ENCODE measurements around the gene ATP13A4. TPM values are rescaled to one million over a fixed set of nuclear protein-coding genes. Genes with fewer than 3 reads are reported as not detected.

The ATP13A4 gene
- total and polyA plus RNA-seq, 5 experiments from 2014 or later, result 0.53 to 7.1 (median 2.8) TPM; not detected in 1

- Mint-ChIP-seq H3K27ac (no peak overlapping the region), H3K36me3 (no peaks in the 10 kb centered on the region), H3K27me3 (peaks cover 0 to 8% (median 5%) of the 10 kb centered on the region in 5 donors), H3K4me1 (no peaks in the 10 kb centered on the region), H3K9me3 (no peaks in the 10 kb centered on the region), H3K4me3 (no peak overlapping the region)
- no peak for ATAC-seq
- POLR2A ChIA-PET, result no interaction called here
- no peak for DNase-seq
Measured at GRCh38 chr3:193474446-193474845, 80.2 kb downstream of the ATP13A4 start.

GRCh38 chr3:193470710-193471109 is 84.0 kb downstream of the ATP13A4 start:
- no peak overlapping the region for H3K4me3 Mint-ChIP-seq

GRCh38 chr3:193465992-193466608 is 88.6 kb downstream of the ATP13A4 start:
- Mint-ChIP-seq H3K4me3 (no peak overlapping the region), H3K4me1 (peaks cover 0 to 5% (median 1%) of the 10 kb centered on the region in 4 donors), H3K36me3 (peaks cover 0 to 4% (median 4%) of the 10 kb centered on the region in 3 donors), H3K27me3 (peaks cover 0 to 4% (median 0%) of the 10 kb centered on the region in 5 donors), H3K9me3 (no peaks in the 10 kb centered on the region), H3K27ac (no peak overlapping the region)
- POLR2A ChIA-PET, result no interaction called here
- DNase-seq (no peak), ATAC-seq (no peak)

More at GRCh38 chr3:193470710-193471109, 84.0 kb downstream of the ATP13A4 start:
- ATAC-seq (no peak), DNase-seq (no peak)
- POLR2A ChIA-PET, result no interaction called here
- Mint-ChIP-seq H3K27me3 (peaks cover 0 to 8% (median 5%) of the 10 kb centered on the region in 5 donors), H3K27ac (no peak overlapping the region), H3K9me3 (no peaks in the 10 kb centered on the region), H3K4me1 (no peaks in the 10 kb centered on the region), H3K36me3 (peaks cover 0 to 4% (median 0%) of the 10 kb centered on the region in 3 donors)

DNA sequence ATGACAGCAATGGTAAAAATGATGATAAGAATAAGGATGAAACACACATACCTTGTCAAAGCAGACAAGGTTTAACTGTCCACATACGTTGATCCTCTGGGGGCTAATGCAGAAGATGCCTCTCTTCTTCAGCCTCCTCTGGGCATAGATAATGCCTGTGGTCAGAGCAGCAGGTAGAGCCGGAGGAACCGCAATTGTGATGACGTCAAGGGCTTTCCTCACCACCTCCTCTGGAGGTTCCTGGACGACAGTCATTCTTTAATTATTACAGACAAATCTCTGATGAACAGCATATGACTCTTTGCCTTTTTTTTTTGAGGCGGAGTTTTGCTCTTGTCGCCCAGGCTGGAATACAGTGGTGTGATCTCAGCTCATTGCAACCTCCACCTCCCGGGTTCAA is 89.8 kb downstream of the ATP13A4 start:
- ATAC-seq, result no peak
- POLR2A ChIA-PET, result no interaction called here
- Mint-ChIP-seq H3K4me1 (peaks cover 0 to 5% (median 1%) of the 10 kb centered on the region in 4 donors), H3K9me3 (no peaks in the 10 kb centered on the region), H3K27me3 (peaks cover 0 to 6% (median 0%) of the 10 kb centered on the region in 5 donors), H3K27ac (no peak overlapping the region), H3K4me3 (no peak overlapping the region), H3K36me3 (peaks cover 0 to 4% (median 4%) of the 10 kb centered on the region in 3 donors)
- DNase-seq, result no peak

DNA sequence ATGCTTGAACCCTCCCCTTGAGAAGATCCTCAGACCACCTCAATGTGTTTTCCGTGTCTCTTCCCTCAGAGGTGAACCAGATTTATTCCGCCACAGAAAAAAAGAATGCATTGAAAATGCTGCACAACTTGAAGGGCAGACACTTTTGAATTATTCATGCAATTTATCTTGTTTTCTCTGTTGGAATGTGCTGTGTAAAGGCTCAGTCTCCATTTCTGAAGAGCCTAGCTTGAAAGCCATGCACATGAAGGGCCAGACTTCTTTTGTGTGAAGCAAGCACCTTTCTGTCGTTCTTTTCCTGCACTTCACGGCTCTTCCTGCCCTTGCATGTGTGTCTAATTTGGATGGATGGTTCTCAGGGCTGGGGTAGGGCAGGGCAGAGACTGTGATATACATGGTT is 97.2 kb downstream of the ATP13A4 start:
- peaks cover 0 to 5% (median 0%) of the 10 kb centered on the region in 3 donors for H3K36me3 Mint-ChIP-seq
- H3K4me1 Mint-ChIP-seq, result peaks cover 0 to 5% (median 1%) of the 10 kb centered on the region in 4 donors
- H3K27ac Mint-ChIP-seq, result no peak overlapping the region
- peaks cover 0 to 3% (median 0%) of the 10 kb centered on the region in 9 donors for H3K9me3 Mint-ChIP-seq
- POLR2A ChIA-PET, result no interaction called here
- DNase-seq (no peak), ATAC-seq (no peak)
- peaks cover 0 to 11% (median 0%) of the 10 kb centered on the region in 5 donors for H3K27me3 Mint-ChIP-seq
- no peak overlapping the region for H3K4me3 Mint-ChIP-seq

- Mint-ChIP-seq H3K9me3 (peaks cover 0 to 3% (median 0%) of the 10 kb centered on the region in 9 donors), H3K4me1 (no peaks in the 10 kb centered on the region), H3K4me3 (no peak overlapping the region), H3K36me3 (peaks cover 0 to 10% (median 0%) of the 10 kb centered on the region in 3 donors), H3K27me3 (peaks cover 0 to 2% (median 0%) of the 10 kb centered on the region in 5 donors), H3K27ac (no peak overlapping the region)
- POLR2A ChIA-PET, result no interaction called here
- DNase-seq, result no peak
- no peak for ATAC-seq
Measured at GRCh38 chr3:193452338-193452737, 102.4 kb downstream of the ATP13A4 start.

DNA sequence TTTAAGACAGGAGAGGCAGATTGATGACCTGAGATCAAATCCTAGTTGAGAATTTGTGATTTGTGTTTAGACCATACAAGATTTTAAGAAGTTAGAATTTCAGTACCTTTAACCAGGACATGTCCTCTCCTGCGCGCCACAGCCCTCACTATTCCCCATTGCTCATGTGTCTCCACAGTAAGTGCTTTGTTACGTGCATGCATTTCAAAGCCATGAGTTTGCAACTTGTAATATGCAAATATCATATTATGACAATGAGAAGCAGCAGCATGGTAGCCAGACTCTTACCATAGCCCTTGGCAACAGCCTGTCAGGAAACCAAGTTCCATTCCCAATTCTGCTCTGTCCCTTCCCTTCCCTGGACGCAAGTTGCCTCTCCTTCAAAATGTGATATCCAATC is 102.8 kb downstream of the ATP13A4 start:
- Mint-ChIP-seq H3K9me3 (peaks cover 0 to 3% (median 0%) of the 10 kb centered on the region in 9 donors), H3K27me3 (peaks cover 0 to 2% (median 0%) of the 10 kb centered on the region in 5 donors), H3K4me3 (no peak overlapping the region), H3K36me3 (peaks cover 0 to 10% (median 0%) of the 10 kb centered on the region in 3 donors), H3K27ac (no peak overlapping the region), H3K4me1 (no peaks in the 10 kb centered on the region)
- ATAC-seq (no peak), DNase-seq (no peak)
- POLR2A ChIA-PET, result no interaction called here

- ATAC-seq, result no peak
- POLR2A ChIA-PET, result no interaction called here
- Mint-ChIP-seq H3K4me3 (no peak overlapping the region), H3K27me3 (no peaks in the 10 kb centered on the region), H3K27ac (no peak overlapping the region), H3K36me3 (peaks cover 0 to 12% (median 3%) of the 10 kb centered on the region in 3 donors), H3K4me1 (no peaks in the 10 kb centered on the region), H3K9me3 (no peaks in the 10 kb centered on the region)
- no peak for DNase-seq
Measured at GRCh38 chr3:193446965-193447602, 107.6 kb downstream of the ATP13A4 start.

DNA sequence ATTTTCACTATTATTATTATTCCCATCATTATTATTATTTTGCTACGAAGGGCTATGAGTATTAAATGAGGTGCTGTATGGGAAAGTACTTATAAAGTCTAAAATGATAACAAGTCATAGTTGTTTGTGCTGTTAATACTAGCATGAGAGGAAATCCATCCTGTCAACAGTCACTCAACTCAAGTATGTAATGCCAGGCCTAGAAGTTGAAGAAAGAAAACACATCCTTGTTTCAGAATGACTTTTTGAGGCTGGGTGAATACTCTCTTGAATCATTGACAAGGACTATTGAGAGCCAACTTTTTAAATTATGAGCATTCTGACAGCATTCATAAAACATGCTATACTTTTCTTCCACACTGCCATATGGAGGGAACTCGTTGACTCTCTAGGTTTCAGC is 115.3 kb downstream of the ATP13A4 start:
- H3K27me3 Mint-ChIP-seq, result no peaks in the 10 kb centered on the region
- DNase-seq (no peak), ATAC-seq (no peak)
- H3K27ac Mint-ChIP-seq, result no peak overlapping the region
- POLR2A ChIA-PET, result no interaction called here
- no peaks in the 10 kb centered on the region for H3K4me1 Mint-ChIP-seq
- H3K36me3 Mint-ChIP-seq, result peaks cover 5 to 16% (median 10%) of the 10 kb centered on the region in 3 donors
- no peaks in the 10 kb centered on the region for H3K9me3 Mint-ChIP-seq
- no peak overlapping the region for H3K4me3 Mint-ChIP-seq

- Mint-ChIP-seq H3K27me3 (no peaks in the 10 kb centered on the region), H3K4me3 (no peak overlapping the region), H3K36me3 (peaks cover 24 to 78% (median 37%) of the 10 kb centered on the region in 3 donors), H3K4me1 (no peaks in the 10 kb centered on the region), H3K27ac (no peak overlapping the region), H3K9me3 (peaks cover 13 to 89% (median 50%) of the 10 kb centered on the region in 9 donors)
- DNase-seq (no peak), ATAC-seq (no peak)
- POLR2A ChIA-PET, result no interaction called here
Measured at GRCh38 chr3:193418576-193419373, 135.9 kb downstream of the ATP13A4 start.

- ATAC-seq, result no peak
- POLR2A ChIA-PET, result no interaction called here
- H3K27me3 Mint-ChIP-seq, result no peaks in the 10 kb centered on the region
- no peak for DNase-seq
- peaks cover 30 to 69% (median 43%) of the 10 kb centered on the region in 3 donors for H3K36me3 Mint-ChIP-seq
- no peak overlapping the region for H3K27ac Mint-ChIP-seq
- no peaks in the 10 kb centered on the region for H3K4me1 Mint-ChIP-seq
- H3K4me3 Mint-ChIP-seq, result no peak overlapping the region
- H3K9me3 Mint-ChIP-seq, result peaks cover 6 to 72% (median 43%) of the 10 kb centered on the region in 9 donors
Measured at GRCh38 chr3:193416629-193417028, 138.1 kb downstream of the ATP13A4 start.

DNA sequence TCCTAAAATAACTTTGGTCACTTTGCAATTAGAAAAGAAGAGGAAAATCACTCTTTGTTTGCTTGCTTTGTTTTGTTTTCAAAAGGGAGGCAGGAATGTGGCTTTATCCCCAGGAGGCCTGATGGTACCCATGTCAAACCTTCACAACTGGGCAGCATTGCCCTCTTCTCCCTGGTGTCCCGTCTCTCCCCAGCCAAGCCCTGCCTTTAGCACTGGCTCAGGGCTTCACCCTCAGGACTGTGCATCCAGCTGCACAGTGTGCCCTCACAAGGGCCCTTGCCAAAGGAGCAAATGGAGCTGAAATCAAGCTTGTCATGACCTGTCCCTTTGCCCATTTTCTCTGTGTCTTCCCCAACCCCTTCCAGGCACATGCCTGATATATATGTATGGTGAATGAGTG is 147.0 kb downstream of the ATP13A4 start:
- Mint-ChIP-seq H3K9me3 (no peaks in the 10 kb centered on the region), H3K4me3 (no peak overlapping the region), H3K36me3 (peaks cover 2 to 15% (median 7%) of the 10 kb centered on the region in 3 donors), H3K4me1 (no peaks in the 10 kb centered on the region), H3K27ac (no peak overlapping the region), H3K27me3 (no peaks in the 10 kb centered on the region)
- ATAC-seq (no peak), DNase-seq (no peak)
- POLR2A ChIA-PET, result no interaction called here

DNA sequence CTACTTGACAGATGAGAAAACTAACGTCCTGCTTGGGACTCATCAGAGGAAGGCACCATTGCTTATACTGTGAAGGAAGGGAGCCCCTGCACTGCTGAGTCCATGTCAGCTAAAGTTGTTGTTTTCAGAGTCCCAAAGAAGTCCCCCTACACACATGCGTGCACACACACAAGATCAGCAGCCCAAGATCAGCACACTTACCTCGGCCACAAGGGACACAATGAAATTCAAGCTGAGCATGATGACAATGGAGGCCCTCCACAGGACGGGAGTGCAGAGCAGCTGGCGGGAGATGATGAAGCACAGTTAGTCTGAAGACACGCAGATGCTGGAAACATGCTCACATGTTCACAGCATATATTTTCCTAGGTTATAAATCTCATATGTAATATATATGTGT is 147.6 kb downstream of the ATP13A4 start:
- POLR2A ChIA-PET, result no interaction called here
- DNase-seq (no peak), ATAC-seq (no peak)
- Mint-ChIP-seq H3K4me3 (no peak overlapping the region), H3K9me3 (no peaks in the 10 kb centered on the region), H3K36me3 (peaks cover 2 to 12% (median 5%) of the 10 kb centered on the region in 3 donors), H3K27ac (no peak overlapping the region), H3K27me3 (no peaks in the 10 kb centered on the region), H3K4me1 (no peaks in the 10 kb centered on the region)

Measured in naive thymus-derived CD8-positive, alpha-beta T cell (primary cell).